Activated gamma-delta T cell treated with Interleukin-2 at 50 U/mL for 16 hours (primary cell): ENCODE data around the gene ACAP1.
A peak's percentile ranks its signal among the peaks of the same experiment; 100 is the strongest.

Source experiments
- DNase-seq: peaks from one replicate; pipeline ENCODE4 v3.0.0-alpha.2; 2020

Gene ACAP1

DNA sequence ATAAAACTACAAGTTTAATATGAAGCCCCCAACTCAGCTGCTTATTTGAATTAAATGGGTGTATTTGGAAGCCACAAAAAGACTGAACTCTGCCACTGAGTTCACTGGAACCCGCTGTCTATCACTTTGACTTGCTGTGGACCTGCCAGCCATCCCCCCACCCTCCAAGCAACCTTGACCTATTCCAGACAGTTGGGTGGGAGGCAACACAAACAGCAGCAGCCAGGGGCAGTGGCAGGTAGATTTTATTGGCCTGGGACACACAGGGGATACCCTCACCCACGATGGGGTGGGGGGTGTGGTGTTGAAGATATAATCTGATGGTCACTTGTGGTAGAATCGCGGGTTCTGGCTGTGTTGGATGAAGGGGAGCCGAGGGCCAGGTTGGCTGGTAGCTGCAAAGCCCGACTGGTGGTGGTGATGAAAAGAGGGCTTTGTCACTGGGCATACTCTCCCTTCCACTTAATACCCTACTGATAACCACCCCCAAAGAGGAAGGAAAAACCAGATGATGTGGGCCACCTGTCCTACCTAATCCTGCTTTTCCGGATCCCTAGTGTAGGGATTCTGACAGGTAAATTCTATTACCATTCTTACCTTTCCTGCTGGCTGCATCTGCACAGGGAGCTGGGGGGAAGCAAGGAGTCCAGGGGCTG lies 23.8 kb upstream of the ACAP1 start:
- no peak for DNase-seq

DNA sequence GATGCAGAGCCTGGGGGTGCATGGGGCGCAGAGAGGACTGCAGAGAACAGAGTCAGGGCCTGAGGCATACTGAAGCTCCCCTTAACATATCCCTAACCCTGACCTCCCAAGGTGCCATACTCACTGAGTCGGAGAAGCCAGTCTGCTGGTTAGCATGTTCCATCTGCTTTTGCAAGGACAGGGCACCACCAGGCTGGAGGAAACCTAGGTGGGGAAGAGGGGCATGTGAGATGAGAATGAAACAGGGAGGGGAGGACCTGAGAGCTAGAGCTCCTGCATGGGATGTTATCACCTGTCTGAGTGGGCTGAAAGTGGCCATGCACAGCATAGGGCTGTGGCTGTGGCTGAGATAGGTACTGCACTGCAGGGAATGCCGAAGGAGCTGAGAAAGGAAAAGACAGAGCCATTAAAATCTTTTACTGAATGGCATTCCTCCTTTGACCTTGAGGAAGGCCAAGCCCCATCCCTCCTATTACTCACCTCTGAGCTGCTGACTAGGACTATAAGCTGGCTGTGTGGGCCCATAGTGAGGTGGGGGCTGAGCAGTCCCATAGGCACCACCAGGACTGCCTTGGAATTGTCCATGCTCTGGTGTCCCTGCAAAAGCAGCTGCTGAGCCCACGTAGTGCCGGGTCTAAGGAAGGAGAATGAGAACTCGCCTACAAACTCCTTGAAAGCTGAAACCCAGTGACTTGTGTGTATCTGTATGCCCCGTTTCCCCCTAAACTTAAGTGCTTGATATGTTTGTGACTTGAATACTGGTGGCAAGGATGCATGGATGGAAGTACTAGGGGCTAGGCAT lies 23.0 kb upstream of the ACAP1 start:
- DNase-seq, result no peak

DNA sequence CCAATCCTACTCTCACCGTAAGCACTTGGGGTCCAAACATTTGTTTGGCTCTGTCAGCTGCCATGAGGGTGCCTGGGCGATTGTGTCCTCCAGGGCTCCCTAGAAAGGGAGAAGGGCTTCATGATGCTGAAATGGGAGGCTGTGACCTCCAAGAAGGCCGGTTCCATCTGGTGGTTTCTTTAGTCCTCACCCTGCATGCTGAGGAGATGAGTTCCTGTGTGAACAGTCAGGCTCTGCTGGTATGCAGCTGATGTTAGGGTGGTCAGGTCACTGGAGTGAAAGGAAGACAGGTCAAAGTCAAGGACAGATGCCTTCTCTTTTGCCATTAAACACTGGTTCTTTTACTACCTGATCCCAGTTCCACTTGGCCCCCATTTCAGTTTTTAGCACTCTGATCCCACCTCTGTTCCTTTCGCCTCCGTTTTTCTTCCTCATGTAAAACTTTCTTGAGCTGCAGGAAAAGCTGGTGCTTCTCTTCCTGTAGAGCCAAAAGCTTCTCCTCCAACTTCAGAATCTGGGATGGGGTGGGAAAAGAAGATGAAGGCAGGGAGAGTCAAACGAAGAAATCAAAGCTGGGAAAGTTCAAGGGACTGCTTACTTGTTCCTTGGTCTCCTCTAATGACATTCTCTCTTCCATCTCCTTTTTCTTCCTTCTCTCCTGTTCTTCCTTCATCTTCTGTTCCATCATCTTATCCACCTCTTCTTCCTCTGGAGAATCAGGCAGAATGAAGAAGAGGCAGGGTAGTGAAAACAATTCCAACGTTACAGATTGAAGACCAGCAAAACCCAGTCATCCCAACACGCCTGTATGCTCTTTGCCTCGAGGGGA lies 22.2 kb upstream of the ACAP1 start:
- DNase-seq, result no peak

DNA sequence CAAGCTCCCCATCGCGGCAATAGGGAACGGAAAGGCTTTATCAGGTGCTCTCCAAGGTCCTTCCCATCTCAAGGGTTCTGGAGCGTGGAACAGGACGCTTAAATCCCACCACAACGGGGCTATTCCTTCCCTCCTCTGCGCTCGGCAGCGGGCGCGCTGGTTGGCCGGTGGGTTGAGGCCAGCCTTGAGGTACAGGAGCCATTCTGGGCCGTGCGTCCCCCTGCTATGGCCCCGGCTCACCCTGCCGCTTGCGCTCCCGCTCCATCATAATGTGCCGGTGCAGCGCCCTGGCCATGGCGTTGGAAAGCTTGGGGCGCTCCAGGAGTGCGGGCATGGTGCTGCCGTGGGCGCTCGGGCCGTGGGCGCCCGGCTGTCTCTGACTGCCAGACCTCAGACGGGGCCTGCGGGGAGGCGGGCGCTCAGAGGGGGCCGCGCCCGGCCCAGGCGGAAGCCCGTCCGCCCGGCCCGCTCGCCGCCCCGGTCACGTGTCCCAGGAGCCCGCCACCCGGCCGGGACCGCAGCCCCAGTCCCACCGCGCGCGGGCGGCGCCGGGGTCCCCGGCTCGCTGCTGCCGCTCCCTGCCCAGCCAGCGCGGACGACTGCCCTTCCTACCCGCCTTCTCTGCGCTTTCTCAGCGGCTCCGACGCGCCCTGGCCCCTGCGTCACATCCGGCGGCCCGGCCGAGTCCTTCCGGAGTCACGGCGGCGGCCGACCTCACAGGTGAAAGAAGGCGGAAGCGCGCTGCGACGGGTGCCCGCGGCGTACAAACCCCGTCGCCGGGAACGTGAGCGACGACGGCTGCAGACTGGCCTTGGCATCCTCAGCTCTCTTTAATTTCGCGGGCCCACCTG lies 21.4 kb upstream of the ACAP1 start, which contains the start of gene GPS2:
Gene GPS2, minus strand, starts transcription at position 642 of the 851 bp plus-strand sequence. Its CDS starts 308 bp downstream, at position 334.
- peak; percentile 92 for DNase-seq

DNA sequence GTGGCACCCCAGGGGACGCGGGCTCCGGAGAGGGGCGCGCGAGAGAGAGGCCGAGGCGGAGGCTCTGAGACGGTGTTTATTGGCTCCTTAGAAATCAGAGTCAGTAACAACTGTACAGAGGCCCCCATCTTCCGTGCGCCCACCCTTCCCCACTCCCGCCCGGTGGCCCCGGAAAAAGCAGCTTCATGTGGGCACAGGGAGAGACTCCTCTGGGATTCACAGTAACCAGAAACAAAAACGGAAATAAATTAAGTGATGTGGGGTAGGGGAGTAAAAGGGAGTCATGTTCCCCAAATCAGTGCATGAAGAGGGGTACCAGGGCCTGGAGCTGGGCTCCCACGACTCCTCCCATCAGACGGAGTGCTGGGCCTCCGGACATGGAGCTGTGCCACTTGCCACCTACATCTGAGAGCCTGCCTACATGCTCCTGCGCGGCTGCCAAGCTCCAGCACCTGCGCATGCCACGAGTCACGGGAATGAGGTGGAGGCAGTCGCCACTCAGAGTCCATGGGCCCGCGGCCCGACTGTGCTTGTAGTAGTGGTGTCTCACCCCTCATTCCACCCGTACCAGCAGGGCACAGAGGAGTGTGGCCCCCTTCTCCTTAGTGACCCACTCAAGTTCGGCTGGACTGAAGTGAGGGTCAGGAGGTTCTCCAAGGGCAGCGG lies 20.6 kb upstream of the ACAP1 start:
- DNase-seq, result no peak

DNA sequence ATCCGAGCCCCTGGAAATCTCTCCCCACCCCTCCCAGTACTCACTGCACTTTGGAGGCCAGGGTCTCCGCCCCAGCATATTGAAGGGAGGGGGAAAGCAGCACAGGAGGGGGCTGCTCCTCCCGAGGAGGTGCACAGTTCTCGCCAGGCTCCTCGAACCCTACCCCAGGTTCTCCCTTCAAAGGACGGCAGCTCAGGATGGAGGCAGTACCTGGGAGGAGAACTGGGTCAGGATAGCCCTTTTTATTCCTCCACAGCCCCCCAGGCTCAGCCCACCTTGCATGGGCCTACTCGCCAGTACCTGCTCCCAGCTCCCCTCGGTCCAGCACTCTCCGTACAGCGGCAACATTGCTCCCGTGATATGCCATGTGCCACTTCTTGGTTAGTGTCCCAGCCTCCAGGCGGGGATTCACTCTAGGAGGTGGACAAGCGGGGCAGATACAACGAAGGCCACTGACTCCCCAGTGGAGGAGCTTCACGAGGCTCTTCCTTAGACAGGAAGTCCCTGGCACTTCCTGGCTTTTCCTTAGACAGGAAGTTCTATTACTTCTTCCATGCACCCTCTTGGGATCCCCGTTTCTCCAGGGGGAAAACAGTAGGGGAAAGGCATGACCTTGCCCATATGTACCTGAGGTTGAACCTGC lies 19.0 kb upstream of the ACAP1 start:
- no peak for DNase-seq

DNA sequence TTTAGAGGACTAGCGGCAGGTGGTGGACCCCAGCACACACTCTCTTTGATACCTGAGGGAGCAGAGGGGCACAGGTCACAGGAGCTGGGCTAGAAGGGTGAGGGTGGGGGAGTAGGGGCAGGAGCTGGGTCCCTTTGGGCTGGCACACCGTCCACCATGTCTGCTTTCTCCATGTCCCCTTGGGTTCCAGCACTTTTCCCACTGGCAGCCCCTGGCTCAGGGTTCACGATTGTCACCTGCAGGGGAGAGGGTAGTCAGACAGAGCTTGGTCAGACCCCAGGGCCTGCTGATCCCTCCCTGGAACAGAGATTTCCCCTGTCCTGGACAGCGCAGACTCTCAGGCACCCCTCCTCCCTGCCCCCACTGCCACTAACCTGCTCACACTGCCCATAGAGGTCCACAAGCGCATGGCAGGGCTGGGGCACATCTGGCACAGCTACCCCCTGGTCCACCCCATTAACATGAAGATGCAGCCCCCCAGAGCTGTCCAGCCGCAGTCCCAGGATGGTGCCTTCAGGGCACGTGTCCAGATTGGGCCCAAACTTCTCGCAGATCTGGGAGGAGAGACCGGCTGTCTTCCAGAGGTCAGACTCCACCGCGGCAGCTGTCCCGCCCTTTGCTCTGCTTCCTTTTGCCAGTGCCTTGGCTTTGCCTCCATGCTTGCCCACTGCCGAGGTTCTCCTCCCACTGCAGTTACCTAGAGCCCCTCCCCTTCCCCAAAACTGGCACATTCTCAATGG lies 18.0 kb upstream of the ACAP1 start:
- DNase-seq, result no peak

DNA sequence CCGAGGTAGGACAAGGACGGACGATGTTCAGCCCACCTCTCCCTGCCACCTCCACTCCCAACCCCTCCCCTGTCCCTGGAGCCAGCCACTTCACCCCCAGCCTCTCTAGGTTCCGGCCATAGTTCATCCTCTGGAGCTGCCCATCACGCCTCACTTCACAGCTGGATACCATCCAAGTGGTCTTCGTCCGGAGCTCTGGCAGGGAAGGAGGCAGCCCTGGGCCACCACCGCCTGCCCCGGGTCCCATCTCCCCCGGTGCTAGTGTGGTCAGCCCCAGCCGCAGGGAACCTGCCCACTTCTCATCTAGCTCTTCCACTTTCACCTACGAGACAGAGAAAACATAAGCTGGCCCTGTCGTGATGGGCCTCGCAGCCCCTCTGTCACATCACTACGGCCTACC lies 14.9 kb upstream of the ACAP1 start:
- DNase-seq, result no peak

DNA sequence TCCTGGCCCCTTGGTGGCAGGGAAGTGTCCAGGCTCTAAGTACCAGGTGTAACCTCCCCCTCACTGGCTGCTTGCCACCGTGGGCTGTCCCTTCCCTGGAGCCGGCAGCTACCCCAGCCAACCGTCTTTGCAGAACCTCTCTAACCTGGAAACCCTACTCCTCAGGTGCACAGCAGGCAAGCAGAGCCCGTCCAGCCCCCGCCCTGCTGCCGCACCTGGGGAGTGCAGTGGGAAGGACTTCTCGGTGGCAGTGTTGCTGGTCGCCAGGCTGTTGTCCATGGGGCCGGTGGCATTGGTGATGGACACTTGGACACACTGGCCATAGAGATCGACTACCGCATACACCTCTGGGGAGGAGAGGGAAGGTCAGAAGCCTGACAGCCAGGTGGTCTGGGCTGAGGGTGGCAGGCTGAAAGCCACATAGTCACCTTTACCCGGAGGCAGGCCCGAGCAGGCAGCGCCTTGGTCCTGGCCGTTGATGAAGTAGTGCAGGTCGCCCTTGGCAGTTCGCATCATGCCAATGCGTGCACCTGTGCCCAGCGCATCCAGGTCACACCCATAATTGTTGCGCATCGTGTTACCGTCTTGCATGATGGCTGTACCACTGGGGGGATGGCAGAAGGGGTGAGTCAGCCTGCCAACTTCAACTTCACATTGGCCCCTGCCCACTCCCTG lies 13.7 kb upstream of the ACAP1 start:
- no peak for DNase-seq

DNA sequence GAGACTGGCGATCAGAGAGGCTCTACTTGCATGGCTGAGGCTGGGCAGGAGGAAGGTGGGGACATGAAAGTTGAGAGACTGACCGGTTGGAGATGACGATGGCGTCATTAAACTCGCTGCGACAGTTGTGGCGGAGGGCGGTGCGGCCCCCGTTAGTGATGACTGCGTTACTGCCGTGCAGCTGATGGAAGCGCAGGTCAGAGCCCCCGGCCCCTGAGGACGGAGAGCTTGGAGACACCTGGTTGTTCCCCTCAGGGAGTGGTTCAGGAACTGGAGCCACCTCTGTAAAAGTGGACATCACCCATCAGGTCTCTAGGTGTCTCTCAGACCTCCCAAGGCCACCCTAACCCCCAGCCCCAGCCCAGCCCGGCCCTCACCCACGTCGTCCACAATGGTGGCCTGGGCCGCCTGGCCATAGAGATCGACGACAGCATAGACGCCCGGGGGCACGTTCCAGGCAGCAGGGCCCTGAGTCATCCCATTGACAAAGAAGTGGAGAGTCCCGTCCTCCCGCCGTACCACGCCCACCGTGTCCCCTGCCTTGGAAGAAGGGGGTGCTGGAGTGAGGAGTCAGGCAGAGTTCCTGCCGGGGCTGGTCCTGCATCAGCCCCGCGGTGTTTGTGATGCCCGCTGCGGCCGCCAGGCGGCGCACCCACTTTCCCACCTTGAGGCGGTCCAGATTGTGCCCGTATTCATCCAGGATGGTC lies 12.4 kb upstream of the ACAP1 start:
- DNase-seq, result peak; percentile 67

DNA sequence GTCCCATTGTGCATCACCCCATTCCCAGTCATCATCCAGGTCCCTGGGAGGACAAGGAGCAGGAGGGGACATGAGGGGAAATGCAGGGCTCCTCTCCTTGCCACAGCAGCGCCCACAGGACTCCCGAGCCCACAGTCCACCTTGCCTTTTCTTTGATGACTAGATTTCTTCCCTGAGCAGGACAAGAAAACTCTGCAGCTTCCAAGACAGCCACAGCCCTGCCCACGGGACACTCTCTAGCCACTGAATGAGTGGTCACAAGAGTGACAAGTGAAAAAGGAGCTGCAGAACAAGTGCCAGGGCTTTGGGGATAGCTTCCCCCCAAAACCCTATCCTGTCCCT lies 11.9 kb upstream of the ACAP1 start:
- no peak for DNase-seq

DNA sequence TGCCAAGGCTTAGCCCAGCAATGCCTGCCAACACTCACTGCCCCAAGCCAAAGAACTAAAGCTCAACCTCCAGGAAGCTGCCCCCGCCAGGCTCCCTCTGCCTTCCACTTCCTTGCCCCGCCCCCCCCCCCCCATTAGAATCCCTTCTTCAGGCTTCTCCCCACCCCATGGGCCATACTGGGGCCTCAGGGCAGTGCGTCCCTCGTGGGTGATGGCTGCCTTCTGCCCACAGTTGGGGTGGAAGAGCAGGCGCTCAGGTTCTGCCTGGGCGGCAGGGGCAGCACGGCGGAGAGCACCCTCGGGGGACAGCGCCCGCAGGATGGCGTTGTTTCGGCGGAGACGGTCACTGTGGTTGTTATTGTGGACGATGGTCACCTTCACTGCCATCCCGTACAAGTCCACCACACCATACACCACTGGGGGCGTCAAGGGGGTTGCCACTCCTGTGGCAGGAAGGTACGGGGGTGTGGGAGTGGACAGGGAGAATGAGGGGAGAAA lies 11.2 kb upstream of the ACAP1 start:
- DNase-seq, result no peak

DNA sequence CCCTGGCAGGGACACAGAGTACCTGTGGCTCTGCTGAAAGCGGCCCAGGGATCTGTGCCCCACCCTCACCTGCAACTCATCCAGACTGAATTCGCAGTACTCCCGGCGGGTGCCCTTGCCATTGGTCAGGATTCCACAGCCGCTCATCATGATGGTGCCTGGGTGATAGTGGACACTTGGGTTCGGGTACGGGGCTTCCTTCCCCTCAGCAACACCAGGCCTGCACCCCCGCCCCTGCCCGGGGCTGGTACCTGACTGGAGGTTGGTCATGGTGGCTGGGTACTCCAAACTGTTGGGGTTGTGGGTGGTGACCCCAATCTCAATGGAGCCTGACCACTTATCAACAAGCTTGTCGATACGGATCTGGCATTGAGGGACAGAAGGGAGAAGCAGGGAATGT lies 10.1 kb upstream of the ACAP1 start:
- DNase-seq, result no peak

DNA sequence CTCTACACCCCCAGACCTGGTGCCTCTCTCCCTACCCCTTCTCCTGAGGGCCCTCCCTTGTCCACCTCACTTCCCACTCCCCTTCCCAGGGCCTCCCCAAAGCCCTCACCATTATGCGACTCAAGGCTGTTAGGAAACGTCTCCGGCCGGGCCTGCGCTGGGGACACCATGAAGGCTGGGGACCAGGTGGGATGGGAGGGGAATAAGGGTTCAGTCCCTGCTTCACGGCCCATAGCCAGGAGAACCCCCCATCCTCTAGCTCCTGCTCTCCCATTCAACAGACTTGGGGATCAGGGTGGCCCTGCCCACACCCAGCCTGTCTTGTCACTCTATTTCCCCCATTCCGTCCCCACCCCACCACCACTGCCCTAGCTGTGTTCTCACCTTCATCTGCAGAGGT lies 9.3 kb upstream of the ACAP1 start:
- no peak for DNase-seq

DNA sequence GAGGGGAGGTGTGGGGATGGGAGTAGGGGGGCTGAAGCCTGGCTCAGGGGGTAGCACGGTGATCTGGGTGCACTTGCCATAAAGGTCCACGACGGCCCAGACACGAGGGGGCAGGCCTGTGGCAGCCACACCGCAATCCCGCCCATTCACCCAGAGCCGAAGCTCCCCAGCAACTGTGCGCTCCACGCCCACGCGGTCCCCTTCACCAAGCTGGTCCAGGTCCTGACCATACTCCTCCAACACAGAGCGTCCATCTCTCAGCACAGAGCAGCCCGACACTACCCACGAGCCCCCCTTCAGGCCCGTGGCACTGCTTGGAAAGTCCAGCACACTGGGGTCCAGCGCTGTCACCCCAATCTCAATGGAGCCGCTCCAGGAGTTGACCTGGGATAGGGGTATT lies 8.8 kb upstream of the ACAP1 start:
- DNase-seq, result no peak

DNA sequence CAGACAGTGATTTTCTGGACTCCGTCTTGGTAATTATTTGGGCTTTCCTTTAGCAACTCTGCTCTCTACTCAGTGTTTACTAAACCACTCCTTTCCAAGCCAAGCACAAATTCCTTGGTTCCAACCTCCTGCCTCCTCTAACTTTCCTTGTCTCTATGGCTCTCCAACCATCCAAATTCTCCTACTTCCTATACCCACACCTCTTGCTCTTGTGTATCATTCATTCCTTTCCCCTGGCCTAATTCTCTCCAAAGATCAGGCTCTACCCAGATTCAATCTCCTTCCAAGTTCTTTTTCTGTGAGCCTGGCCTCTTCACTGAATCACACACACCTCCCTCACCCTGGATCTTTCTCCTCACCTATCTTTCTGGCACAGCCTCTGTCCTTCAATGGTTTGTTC lies 8.3 kb upstream of the ACAP1 start:
- DNase-seq, result no peak

DNA sequence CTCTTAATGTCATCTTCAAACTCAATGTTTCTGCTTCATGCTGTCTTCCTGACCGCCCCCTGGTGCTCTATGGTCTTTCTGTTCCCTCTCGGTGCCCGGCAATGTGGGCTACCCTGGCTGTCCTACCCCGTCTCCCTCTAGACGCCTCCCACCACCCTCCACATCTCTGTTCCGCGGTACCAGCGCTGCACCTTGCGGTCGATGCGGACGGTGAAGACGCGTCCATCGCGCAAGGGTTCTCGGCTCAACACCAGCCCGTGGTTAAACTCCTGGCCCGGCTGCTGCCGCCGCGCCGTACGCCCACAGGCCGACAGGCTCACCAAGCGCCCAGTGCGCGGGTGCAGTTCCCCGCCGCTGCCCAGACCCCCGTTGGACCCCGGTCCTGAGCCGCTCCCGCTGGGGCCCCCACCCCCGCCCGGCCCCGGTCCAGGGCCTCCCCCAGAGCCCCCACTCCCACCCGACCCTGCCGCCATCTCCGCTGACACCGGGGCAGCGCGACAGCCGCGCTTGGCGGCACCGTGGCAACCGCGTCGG lies 7.4 kb upstream of the ACAP1 start, which contains the start of gene NEURL4:
Gene NEURL4, minus strand, starts transcription at position 496 of the 534 bp plus-strand sequence. Its CDS starts 23 bp downstream, at position 473.
- peak; percentile 27 for DNase-seq

DNA sequence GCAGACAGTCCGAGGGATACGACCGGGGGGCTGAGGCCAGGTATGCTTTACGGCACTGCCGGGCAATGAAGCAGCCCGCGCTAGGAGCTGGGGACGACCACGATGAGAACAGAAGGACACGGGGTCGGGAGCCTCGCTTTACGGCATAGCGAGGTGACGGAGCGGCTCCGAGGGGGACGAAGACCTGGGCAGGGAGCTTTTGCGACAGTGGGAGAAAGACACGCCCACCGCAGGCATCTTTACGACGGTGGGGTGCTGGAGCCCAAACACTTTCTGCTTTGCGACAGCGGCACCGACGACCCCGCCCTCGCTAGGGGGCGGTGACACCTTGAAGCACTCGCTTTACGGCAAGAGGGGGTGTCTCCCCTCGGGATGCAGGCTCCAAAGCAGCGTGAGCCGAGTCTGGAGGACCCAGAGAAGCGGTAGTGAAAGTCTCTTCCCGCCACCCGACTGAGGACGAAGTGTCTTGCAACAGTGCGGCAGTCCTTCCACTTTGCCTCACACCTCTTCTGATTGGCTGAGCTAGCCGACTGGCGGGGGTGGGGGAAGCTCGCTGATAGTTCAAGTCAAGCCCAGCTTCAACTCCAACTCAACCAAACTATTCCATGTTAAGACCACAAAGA lies 6.8 kb upstream of the ACAP1 start:
- peak; percentile 97 for DNase-seq
